Adipose tissue (tissue), 3 donors: ENCODE measurements around the gene ALPI. TPM values are rescaled to one million over a fixed set of nuclear protein-coding genes. Genes with fewer than 3 reads are reported as not detected.
"Not testable (repeated sequence)": the region's sequence is repeated elsewhere in the genome, so short reads cannot be mapped to it uniquely, and the experiment has no call there.

Experiments
- H3K27ac ChIP-seq: one replicate; pipeline ENCODE4 v1.5.1; 2013; ENCODE audit warnings: low read depth, low read length
- WGBS, 3 donors: extraction: QIAGEN DNeasy Blood & Tissue Kit; methylation state at CpG; one replicate each; pipeline ENCODE4 v1.1.7; 2013; 5-methylcytosine and 5-hydroxymethylcytosine counted together
- polyA plus RNA-seq, 3 donors: library from polyadenylated mRNA; stranded (reverse); fragments of 200-250 nt; gene quantifications; one replicate each; pipeline ENCODE4 v1.2.3, GENCODE V29; 2013
- donor health status: healthy with polysubstance abuse.
- donor health status: Bipolar disorder and iron deficiency.
- donor health status: healthy.

ALPI gene
- polyA plus RNA-seq, 3 donors: 0.02 to 0.03 TPM; not detected in 1

GRCh38 chr2:232419245-232420072, 36.5 kb upstream of the ALPI start:
- 3 to 9% (median 4%) methylated on average over 75 to 79 of the region's 79 CpGs for WGBS, 3 donors
- no peak overlapping the region for H3K27ac ChIP-seq

- H3K27ac ChIP-seq: no peak overlapping the region
- 5 to 16% (median 7%) methylated on average over 21 to 22 of the region's 22 CpGs for WGBS, 3 donors
Observed at GRCh38 chr2:232420073-232420454, 35.9 kb upstream of the ALPI start.

GRCh38 chr2:232420463-232421188, 35.3 kb upstream of the ALPI start:
- 0 to 3% (median 2%) methylated on average over 60 to 79 of the region's 79 CpGs for WGBS, 3 donors
- H3K27ac ChIP-seq: no peak overlapping the region

- WGBS, 3 donors: 21 to 26% (median 24%) methylated on average over 22 of the region's 22 CpGs
Observed at GRCh38 chr2:232421189-232421785, 34.7 kb upstream of the ALPI start.

GRCh38 chr2:232422051-232422450, 33.9 kb upstream of the ALPI start:
- 77 to 92% (median 88%) methylated on average over 10 of the region's 10 CpGs for WGBS, 3 donors
- no peak overlapping the region for H3K27ac ChIP-seq

More at GRCh38 chr2:232421189-232421785, 34.7 kb upstream of the ALPI start:
- H3K27ac ChIP-seq: no peak overlapping the region

GRCh38 chr2:232422996-232423395, 33.0 kb upstream of the ALPI start:
- 46 to 64% (median 60%) methylated on average over 3 of the region's 3 CpGs for WGBS, 3 donors

GRCh38 chr2:232423407-232423806, 32.5 kb upstream of the ALPI start:
- WGBS, 3 donors: 27 to 47% (median 42%) methylated on average over 5 to 7 of the region's 7 CpGs
- not testable (repeated sequence) for H3K27ac ChIP-seq

More at GRCh38 chr2:232422996-232423395, 33.0 kb upstream of the ALPI start:
- H3K27ac ChIP-seq: not testable (repeated sequence)

- no peak overlapping the region for H3K27ac ChIP-seq
- 78 to 87% (median 86%) methylated on average over 16 of the region's 16 CpGs for WGBS, 3 donors
Observed at GRCh38 chr2:232431705-232432590, 24.0 kb upstream of the ALPI start.

GRCh38 chr2:232432598-232433184, 23.3 kb upstream of the ALPI start:
- 63 to 79% (median 70%) methylated on average over 13 to 16 of the region's 16 CpGs for WGBS, 3 donors
- H3K27ac ChIP-seq: no peak overlapping the region

GRCh38 chr2:232433622-232434021, 22.3 kb upstream of the ALPI start:
- WGBS, 3 donors: 88 to 95% (median 94%) methylated on average over 8 to 9 of the region's 9 CpGs
- not testable (repeated sequence) for H3K27ac ChIP-seq

- WGBS, 3 donors: 72 to 89% (median 89%) methylated on average over 9 of the region's 9 CpGs
- no peak overlapping the region for H3K27ac ChIP-seq
Observed at GRCh38 chr2:232434091-232434490, 21.9 kb upstream of the ALPI start.

- H3K27ac ChIP-seq: no peak overlapping the region
- WGBS, 3 donors: 90 to 94% (median 91%) methylated on average over 11 to 12 of the region's 12 CpGs
Observed at GRCh38 chr2:232434563-232435374, 21.2 kb upstream of the ALPI start.

GRCh38 chr2:232435375-232435648, 20.6 kb upstream of the ALPI start:
- H3K27ac ChIP-seq: no peak overlapping the region
- 84 to 93% (median 88%) methylated on average over 4 of the region's 4 CpGs for WGBS, 3 donors

- no peak overlapping the region for H3K27ac ChIP-seq
- 81 to 90% (median 90%) methylated on average over 7 of the region's 7 CpGs for WGBS, 3 donors
Observed at GRCh38 chr2:232435805-232436204, 20.1 kb upstream of the ALPI start.

- WGBS, 3 donors: 83 to 88% (median 85%) methylated on average over 15 of the region's 15 CpGs
- no peak overlapping the region for H3K27ac ChIP-seq
Observed at GRCh38 chr2:232436381-232437194, 19.4 kb upstream of the ALPI start.

GRCh38 chr2:232437195-232437571, 18.8 kb upstream of the ALPI start:
- 82 to 90% (median 90%) methylated on average over 12 of the region's 12 CpGs for WGBS, 3 donors
- H3K27ac ChIP-seq: no peak overlapping the region

GRCh38 chr2:232438091-232438490, 17.9 kb upstream of the ALPI start:
- 76 to 90% (median 84%) methylated on average over 12 of the region's 12 CpGs for WGBS, 3 donors
- H3K27ac ChIP-seq: no peak overlapping the region
